OCI-LY3 (cell line): ENCODE results near the gene EAF1.

Source experiments
- H2AFZ ChIP-seq: fragments of 200-600, 300-600 bp; shearing (Covaris generic); 2 replicates; pipeline ENCODE4 v1.6.0; 2014; ENCODE audit warnings: antibody characterized with exemption, low read depth, low read length
- H3K27ac ChIP-seq: fragments of 200-600, 300-600 bp; sonication (generic); 2 replicates; pipeline ENCODE4 v1.5.1; 2014; ENCODE audit warnings: mild to moderate bottlenecking, low read length, moderate library complexity, mixed read lengths
- H3K27me3 ChIP-seq: fragments of 200-600, 300-600 bp; sonication (generic); 2 replicates; pipeline ENCODE4 v1.6.1; 2014; ENCODE audit warnings: low read depth, low read length, mixed read lengths
- H3K36me3 ChIP-seq: fragments of 200-600, 300-600 bp; sonication (generic); replicated peaks from 2 replicates; pipeline ENCODE3; 2014; ENCODE audit warnings: low read depth, low read length, mixed read lengths
- H3K4me1 ChIP-seq: fragments of 300-600, 200-600 bp; sonication (generic); 2 replicates; pipeline ENCODE4 v1.6.1; 2014; ENCODE audit warnings: low read length, mixed read lengths
- H3K4me2 ChIP-seq: fragments of 200-600, 300-600 bp; sonication (generic); 2 replicates; pipeline ENCODE4 v1.6.1; 2014; ENCODE audit warnings: low read length, mixed read lengths
- H3K4me3 ChIP-seq: fragments of 300-600, 200-600 bp; sonication (generic); 2 replicates; pipeline ENCODE4 v1.5.1; 2014; ENCODE audit warnings: antibody characterized with exemption, mild to moderate bottlenecking, low read length, moderate library complexity
- H3K79me2 ChIP-seq: fragments of 300-600, 200-600 bp; shearing (Covaris generic); 2 replicates; pipeline ENCODE4 v1.6.1; 2014; ENCODE audit warnings: mild to moderate bottlenecking, low read length, mixed read lengths
- H3K9ac ChIP-seq: fragments of 300-600, 200-600 bp; shearing (Covaris generic); 2 replicates; pipeline ENCODE4 v1.6.0; 2014; ENCODE audit warnings: mild to moderate bottlenecking, low read length, moderate library complexity
- H3K9me3 ChIP-seq: fragments of 200-600, 300-600 bp; shearing (Covaris generic); 2 replicates; pipeline ENCODE4 v1.6.1; 2014; ENCODE audit warnings: low read length, mixed read lengths; ENCODE audit not compliant: insufficient read depth
- H4K20me1 ChIP-seq: fragments of 200-600, 300-600 bp; sonication (generic); 2 replicates; pipeline ENCODE4 v1.6.1; 2016; ENCODE audit warnings: low read length, mixed read lengths; ENCODE audit not compliant: insufficient read depth
- EZH2phosphoT487 ChIP-seq: fragments of 200-600 bp; shearing (Covaris generic); IDR thresholded peaks from 2 replicates; pipeline ENCODE4 v1.6.1; 2018; ENCODE audit warnings: antibody characterized with exemption, mixed run types, low read depth
- TF ChIP-seq, protein P1 (sequence below): fragments of 200-600, 300-600 bp; sonication (generic); IDR thresholded peaks from 2 replicates; pipeline ENCODE4 v1.5.1; 2014; ENCODE audit warnings: antibody characterized with exemption, low read length, low read depth

EAF1 gene

GRCh38 chr3:15475161-15475560 is 47.8 kb downstream of the EAF1 start:
- Histone ChIP-seq H3K4me2 (no peak overlapping the region), H3K4me1 (peaks cover 7% of the 10 kb centered on the region; the same call in 1 of the 2 replicates), H3K79me2 (no peaks in the 10 kb centered on the region), H3K9ac (no peak overlapping the region), H4K20me1 (no peaks in the 10 kb centered on the region), H3K4me3 (no peak overlapping the region), H3K27me3 (peaks cover 22% of the 10 kb centered on the region), H3K9me3 (no peaks in the 10 kb centered on the region), H3K27ac (no peak overlapping the region), H3K36me3 (no peaks in the 10 kb centered on the region), H2AFZ (no peak overlapping the region)
- TF ChIP-seq EZH2phosphoT487 = no peak
- TF ChIP-seq, protein P1, sequence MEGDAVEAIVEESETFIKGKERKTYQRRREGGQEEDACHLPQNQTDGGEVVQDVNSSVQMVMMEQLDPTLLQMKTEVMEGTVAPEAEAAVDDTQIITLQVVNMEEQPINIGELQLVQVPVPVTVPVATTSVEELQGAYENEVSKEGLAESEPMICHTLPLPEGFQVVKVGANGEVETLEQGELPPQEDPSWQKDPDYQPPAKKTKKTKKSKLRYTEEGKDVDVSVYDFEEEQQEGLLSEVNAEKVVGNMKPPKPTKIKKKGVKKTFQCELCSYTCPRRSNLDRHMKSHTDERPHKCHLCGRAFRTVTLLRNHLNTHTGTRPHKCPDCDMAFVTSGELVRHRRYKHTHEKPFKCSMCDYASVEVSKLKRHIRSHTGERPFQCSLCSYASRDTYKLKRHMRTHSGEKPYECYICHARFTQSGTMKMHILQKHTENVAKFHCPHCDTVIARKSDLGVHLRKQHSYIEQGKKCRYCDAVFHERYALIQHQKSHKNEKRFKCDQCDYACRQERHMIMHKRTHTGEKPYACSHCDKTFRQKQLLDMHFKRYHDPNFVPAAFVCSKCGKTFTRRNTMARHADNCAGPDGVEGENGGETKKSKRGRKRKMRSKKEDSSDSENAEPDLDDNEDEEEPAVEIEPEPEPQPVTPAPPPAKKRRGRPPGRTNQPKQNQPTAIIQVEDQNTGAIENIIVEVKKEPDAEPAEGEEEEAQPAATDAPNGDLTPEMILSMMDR = no peak

DNA sequence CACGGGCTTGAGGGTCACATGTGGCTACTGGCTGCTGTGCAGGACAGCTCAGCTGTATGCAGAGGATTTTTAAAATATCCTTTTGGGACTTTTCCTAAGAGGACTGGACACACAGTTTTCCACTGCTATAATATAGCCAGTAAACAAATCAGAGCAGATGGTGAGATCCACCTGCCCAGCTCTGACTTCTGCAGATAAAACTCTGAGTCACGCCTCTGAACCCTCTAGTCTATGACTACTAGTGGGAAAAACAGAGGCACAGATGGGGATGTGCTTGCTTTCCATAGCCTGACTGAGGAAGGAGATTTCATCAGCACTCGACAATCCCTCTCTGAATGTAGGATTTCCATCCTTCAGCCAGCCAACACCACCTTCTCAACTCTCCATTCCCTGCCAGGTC is 49.0 kb downstream of the EAF1 start:
- H4K20me1 ChIP-seq = no peaks in the 10 kb centered on the region
- H3K79me2 ChIP-seq = no peaks in the 10 kb centered on the region
- H3K27ac ChIP-seq = no peak overlapping the region
- H3K9me3 ChIP-seq = no peaks in the 10 kb centered on the region
- TF ChIP-seq EZH2phosphoT487 = no peak
- TF ChIP-seq, protein P1 = no peak
- no peak overlapping the region for H3K4me2 ChIP-seq
- no peak overlapping the region for H2AFZ ChIP-seq
- H3K4me1 ChIP-seq = peaks cover 4% of the 10 kb centered on the region; the same call in 1 of the 2 replicates
- no peaks in the 10 kb centered on the region for H3K36me3 ChIP-seq
- H3K4me3 ChIP-seq = no peak overlapping the region
- no peak overlapping the region for H3K9ac ChIP-seq
- peaks cover 12% of the 10 kb centered on the region; the same call in 1 of the 2 replicates for H3K27me3 ChIP-seq

DNA sequence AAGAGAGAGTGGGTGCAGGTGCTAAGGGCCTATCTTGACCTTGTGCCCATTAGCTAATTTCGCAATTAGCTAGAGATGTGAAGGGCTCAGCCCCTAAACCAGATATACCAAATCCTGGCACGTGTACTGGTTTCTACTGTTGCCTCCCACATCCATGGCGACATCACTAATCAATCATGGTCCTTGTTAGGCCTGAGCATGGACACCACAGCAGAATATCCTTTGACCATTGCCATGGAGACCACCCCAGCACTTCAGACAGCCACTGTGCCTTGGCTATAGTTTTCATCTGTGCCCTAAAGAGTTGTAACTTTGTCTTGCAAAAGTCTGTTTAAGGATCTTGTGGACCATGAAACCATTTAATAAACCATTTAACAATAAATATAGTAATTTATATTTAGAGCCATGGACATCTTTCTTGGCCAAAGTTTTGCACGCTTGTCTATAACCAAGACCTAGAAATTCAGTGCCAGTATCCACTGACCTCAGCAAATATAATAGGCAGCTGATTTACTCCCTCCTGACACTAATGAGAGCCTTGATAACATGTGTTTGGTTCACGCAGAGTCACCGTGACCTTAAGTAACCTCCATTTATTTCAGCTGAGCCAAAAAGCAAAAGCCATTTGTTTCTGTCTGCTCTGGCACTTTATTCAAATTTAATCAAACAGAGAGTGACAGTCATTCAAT is 50.7 kb downstream of the EAF1 start:
- Histone ChIP-seq H4K20me1 (no peaks in the 10 kb centered on the region), H2AFZ (no peak overlapping the region), H3K9me3 (no peaks in the 10 kb centered on the region), H3K27ac (no peak overlapping the region), H3K4me1 (peaks cover 4% of the 10 kb centered on the region; the same call in 1 of the 2 replicates), H3K9ac (no peak overlapping the region), H3K4me2 (no peak overlapping the region), H3K27me3 (no peaks in the 10 kb centered on the region), H3K36me3 (no peaks in the 10 kb centered on the region), H3K4me3 (no peak overlapping the region), H3K79me2 (no peaks in the 10 kb centered on the region)
- TF ChIP-seq, protein P1 = no peak
- TF ChIP-seq EZH2phosphoT487 = no peak

DNA sequence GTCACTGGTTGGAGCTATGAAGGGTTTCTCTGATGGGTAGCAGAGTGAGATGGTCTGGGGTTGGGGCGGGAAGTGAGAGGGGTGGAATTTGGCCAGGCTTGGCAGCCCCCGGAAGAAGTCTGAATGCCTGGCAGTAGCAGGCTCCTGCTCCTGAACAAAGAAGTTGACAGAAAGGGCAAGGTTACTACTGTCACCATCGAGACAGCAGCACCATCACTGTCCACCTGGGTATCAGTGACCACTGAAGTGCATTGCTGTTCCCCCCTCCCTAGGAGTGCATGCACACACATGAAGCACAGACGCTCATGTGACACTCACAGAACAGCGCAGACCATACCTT is 51.2 kb downstream of the EAF1 start:
- no peak for TF ChIP-seq EZH2phosphoT487
- TF ChIP-seq, protein P1 = no peak
- no peak overlapping the region for H2AFZ ChIP-seq

More for the DNA sequence above, 51.2 kb downstream of the EAF1 start:
- no peaks in the 10 kb centered on the region for H4K20me1 ChIP-seq
- H3K9me3 ChIP-seq = no peaks in the 10 kb centered on the region
- no peak overlapping the region for H3K27ac ChIP-seq
- H3K4me3 ChIP-seq = no peak overlapping the region
- peaks cover 4% of the 10 kb centered on the region; the same call in 1 of the 2 replicates for H3K4me1 ChIP-seq
- H3K9ac ChIP-seq = no peak overlapping the region
- no peaks in the 10 kb centered on the region for H3K36me3 ChIP-seq
- H3K79me2 ChIP-seq = no peaks in the 10 kb centered on the region
- no peak overlapping the region for H3K4me2 ChIP-seq
- no peaks in the 10 kb centered on the region for H3K27me3 ChIP-seq
